CD4-positive, alpha-beta T cell treated with Interleukin-1 beta for 1 hour (primary cell): ENCODE measurements around the gene FTSJ1.
"Not testable (repeated sequence)": the region's sequence is repeated elsewhere in the genome, so short reads cannot be mapped to it uniquely, and the experiment has no call there.

Source experiments
- DNase-seq, 2 donors: peaks; one replicate each; pipeline ENCODE4 v3.0.0-alpha.2; 2020 to 2022

The FTSJ1 gene

DNA sequence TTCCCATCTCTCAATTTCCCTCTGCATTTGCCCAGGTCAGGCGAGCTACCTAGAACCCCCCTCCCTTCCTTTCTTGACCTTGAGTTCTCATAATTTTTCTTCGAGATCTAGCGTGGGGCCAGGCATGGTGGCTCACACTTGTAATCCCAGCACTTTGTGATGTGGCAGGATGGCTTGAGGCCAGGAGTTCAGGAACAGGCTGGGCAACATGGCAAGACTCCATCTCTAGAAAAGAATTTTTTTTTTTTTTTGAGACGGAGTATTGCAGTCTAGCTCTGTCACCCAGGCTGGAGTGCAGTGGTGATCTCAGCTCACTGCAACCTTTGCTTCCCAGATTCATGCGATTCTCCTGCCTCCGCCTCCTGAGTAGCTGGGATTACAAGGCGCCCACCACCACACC lies 28.3 kb downstream of the FTSJ1 start:
- DNase-seq, result no peak

DNA sequence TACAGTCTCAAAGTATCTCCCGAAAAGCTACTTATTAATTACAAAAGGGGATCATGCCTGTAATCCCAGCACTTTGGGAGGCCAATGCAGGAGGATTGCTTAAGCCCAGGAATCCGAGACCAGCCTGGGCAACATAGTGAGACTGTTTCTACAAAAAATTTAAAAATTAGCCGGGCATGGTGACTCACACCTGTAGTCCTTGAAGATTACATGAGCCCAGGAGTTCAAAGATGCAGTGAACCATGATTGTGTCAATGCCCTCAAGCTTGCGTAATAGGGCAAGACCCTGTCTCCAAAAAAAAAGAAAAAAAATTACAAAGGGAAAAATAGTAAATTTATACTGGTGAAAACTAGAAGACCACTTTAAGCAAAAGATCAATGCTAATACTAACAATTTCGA lies 29.5 kb downstream of the FTSJ1 start:
- DNase-seq, result no peak

GRCh38 chrX:48507246-48507645 lies 31.2 kb downstream of the FTSJ1 start:
- DNase-seq, result no peak

- DNase-seq, result peak; percentile 80 to 81
These were observed 32.6 kb downstream of the FTSJ1 start, which contains the start of gene PORCN for GRCh38 chrX:48508400-48509244. Gene PORCN, plus strand, starts transcription at chrX:48508992. Its CDS starts 829 bp downstream, at chrX:48509821.

DNA sequence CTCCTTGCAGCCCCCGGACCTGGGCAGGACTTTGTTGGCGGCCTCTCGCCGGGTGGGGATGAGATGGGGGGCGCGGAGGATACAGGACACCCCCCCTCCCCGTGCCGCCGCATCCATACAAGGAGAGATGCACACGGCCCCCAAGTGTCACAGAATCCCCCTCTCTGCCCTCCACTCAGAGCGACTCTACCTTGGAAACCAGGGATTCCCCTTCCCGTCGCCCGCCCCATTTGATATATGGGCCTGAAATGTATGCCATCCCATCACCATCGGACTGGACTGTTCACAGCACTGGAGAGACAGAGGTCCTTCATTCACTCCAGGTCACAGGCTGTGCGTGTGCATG lies 33.2 kb downstream of the FTSJ1 start:
- peak in 1 of 2 donors; percentile 27 for DNase-seq

DNA sequence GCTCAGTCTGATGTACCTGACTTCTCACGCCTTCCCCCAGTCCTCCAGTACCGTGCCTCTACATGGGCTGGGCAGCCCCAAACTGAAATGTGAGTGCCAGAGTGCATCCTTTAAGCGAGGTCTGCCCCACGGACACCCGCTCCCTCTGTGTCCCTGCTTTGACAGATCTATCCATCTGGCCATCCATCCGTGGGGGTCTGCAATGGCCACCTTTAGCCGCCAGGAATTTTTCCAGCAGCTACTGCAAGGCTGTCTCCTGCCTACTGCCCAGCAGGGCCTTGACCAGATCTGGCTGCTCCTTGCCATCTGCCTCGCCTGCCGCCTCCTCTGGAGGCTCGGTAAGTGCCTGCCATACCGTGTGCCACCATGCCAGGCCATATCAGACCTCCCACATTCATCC lies 33.6 kb downstream of the FTSJ1 start:
- no peak for DNase-seq

GRCh38 chrX:48511560-48511959 lies 35.6 kb downstream of the FTSJ1 start:
- DNase-seq, result no peak

GRCh38 chrX:48512371-48512935 lies 36.5 kb downstream of the FTSJ1 start:
- no peak for DNase-seq

DNA sequence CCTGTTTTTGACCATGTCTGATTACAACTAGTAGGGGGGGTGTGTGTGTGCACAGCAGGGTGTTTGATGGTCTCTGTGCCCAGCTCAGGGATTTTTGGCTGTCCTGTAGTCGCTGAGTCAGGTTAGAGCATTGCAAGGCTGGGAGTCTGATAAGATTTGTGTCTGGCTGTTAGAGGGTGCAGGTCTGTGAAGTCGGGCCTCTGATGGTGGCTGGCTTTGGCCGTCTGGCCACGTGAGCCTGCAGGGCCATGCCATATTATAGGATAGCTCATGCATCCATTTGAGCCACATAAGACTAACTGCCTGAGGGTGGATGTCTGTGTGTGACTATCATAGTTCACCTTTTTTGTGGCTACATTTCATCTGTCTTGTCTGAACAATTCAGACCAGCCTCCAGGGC lies 37.7 kb downstream of the FTSJ1 start:
- DNase-seq, result no peak

DNA sequence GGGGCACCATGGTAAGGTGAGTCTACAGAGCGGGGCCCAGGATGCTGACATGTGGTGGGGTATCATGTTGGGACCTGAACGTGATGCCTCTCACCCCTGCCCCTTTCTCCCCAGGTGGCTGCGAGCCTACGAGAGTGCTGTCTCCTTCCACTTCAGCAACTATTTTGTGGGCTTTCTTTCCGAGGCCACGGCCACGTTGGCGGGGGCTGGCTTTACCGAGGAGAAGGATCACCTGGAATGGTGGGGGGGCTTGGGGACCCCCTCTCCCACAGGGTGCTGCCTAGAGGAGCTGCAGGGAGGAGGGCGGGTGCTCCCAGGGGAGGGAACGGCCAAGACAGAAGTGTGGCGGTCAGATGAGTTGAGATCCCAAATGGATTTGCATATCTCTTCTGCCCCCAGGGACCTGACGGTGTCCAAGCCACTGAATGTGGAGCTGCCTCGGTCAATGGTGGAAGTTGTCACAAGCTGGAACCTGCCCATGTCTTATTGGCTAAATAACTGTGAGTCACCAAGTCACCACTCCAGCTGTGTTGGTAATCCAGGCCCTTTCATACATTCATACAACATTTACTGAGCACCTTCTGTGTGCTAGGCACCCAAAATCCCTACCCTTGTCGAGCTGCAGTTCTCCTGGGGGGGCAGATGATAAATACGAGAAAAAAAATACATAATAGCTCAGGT lies 38.3 kb downstream of the FTSJ1 start:
- no peak for DNase-seq

GRCh38 chrX:48514868-48515460 lies 39.0 kb downstream of the FTSJ1 start:
- DNase-seq, result no peak

DNA sequence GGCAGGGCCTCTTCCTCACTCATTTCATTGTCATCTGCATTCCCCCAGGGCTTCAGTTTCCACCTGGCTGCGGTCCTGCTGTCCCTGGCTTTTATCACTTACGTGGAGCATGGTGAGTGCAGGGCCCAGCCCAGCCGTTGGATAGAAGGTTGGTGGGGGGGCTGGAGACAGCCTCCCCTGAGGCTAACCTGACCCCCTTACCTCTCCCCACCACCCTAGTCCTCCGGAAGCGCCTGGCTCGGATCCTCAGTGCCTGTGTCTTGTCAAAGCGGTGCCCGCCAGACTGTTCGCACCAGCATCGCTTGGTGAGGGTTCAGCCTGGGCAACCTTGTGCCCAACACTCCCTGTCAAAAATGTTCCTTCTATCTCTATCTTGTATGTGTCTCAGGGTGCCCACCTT lies 39.8 kb downstream of the FTSJ1 start:
- DNase-seq, result no peak

DNA sequence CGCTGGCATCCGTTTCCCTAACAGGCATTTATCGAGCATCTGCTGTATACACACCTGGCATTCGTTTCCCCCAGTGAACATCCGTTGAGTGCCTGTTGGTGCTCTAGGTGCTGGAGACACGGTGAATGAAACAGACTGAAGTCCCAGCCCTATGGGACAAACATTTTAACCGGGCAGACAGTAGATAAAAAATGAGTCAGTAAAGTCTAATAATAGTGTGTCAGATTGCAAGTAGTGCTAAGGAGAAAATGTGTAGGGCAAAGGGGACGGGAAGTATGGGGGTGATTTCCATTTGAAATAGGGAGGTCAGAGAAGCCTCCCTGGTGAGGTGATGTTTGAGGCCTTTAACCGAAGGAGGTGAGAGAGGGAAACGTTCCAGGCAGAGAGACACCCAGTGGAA lies 40.3 kb downstream of the FTSJ1 start:
- DNase-seq, result no peak

DNA sequence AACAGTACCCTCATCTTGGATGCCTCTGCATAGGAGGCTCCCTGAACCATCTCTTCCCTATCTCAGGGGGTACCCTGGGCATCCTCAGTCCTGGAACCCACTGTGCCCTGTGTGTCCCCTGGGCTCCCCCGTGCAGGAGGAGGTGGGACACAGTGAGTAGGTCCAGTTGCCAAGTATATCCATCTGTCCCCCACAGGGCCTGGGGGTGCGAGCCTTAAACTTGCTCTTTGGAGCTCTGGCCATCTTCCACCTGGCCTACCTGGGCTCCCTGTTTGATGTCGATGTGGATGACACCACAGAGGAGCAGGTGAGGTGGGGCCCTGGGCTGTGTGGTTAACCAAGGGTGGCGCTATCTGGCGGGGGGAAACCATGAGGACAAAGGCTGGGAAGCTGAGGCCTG lies 41.0 kb downstream of the FTSJ1 start:
- no peak for DNase-seq

- DNase-seq, result not testable (repeated sequence)
These were observed 43.5 kb downstream of the FTSJ1 start for GRCh38 chrX:48519481-48519880.

GRCh38 chrX:48520455-48520854 lies 44.5 kb downstream of the FTSJ1 start:
- peak; percentile 12 to 41 for DNase-seq

DNA sequence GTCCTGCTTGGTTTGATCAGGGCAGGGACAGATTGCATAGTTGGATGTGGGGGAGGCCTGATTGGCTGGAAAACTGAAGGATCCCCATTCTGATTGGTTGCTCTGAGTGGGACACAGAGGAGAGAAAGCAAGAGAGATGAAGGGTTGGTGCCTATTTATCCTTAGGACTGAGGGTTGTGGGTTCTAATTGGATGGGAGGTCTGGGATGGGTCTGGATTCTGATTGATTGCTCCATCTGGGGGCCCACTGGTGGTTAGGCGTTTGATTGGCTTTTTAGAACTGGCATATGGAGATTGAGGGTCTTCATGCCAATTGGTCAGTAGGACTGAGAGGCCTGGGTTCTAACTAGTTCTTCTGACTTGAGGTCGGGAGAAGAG lies 45.0 kb downstream of the FTSJ1 start:
- no peak for DNase-seq

DNA sequence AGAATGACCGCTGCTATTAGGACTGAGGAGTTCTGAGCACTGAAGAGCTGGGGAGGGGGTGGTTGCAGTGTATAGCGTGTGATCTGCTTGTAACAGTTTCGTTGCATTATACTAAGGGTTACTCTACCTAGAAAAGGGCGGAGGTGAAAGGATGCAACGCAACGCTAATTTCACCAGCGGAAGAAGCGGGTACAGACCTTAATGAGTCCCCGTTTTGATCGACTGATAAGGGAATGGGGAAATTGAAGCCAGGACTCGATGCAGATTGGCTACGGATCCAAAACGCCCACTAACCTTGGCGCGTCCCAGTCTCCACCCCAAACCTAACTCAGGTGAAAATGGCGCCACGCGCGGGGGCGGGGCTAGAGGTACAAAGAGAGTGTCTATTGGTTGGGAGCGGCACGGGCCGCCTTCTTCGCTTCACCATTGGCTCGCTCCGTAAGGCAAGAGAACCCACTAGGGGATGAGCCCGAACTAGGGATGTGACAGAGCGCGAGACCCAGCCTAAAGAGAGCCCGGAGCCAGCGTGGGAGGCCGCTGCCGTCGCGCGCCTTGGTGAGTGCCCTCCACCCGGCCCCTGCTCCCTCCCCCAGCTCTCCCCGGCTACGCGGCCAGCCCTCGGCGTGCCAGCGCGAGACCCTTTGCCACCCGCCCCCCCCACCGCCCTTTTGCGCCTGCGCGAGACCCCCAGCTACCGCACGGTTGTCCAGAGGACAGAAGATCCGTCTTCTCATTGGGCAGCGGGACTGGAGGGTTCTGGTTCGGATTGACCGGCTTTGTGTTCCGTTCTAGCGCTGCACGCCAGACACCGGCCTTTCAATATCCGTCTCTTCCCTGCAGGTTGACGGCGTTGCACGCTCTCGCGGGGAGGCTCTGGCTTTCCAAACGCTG lies 45.6 kb downstream of the FTSJ1 start, which contains the start of gene EBP:
Gene EBP, plus strand, starts transcription at position 456 of the 891 bp plus-strand sequence. CDS start 1,964 bp downstream, outside the sequence.
- peak; percentile 95 to 96 for DNase-seq

DNA sequence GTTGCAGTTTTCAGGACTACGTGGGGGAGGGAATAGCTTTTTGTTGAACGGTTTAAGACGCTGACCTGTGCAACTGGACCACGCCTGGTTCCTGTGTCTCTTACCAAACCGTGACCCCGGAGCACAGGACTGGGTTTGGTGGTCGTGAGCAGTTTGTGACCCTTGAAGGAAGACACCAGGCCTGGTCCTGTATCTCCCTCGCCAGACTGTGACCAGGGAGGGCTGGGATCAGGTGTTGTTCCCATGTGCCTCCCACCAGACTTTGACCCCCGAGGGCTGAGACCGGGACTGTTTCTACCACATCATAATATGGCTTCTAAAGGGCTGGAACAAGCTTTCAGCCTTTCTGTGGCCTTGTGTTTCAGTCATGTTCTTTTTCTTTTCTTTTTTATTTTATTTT lies 46.3 kb downstream of the FTSJ1 start:
- DNase-seq, result no peak

GRCh38 chrX:48523682-48524081 lies 47.7 kb downstream of the FTSJ1 start:
- DNase-seq, result no peak

DNA sequence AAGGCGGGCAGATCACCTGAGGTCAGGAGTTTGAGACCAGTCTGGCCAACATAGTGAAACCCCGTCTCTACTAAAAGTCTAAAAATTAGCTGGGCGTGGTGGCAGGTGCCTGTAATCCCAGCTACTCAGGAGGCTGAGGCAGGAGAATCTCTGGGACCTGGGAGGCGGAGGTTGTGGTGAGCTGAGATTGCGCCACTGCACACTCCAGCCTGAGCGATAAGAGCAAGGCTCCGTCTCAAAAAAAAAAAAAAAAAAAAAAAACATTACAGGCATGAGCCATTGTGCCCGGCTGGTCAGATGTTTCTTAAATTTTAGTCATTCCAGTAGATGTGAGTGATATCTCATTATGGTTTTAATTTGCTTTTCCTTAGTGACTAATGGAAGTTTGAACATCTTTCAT lies 49.9 kb downstream of the FTSJ1 start:
- not testable (repeated sequence) for DNase-seq

DNA sequence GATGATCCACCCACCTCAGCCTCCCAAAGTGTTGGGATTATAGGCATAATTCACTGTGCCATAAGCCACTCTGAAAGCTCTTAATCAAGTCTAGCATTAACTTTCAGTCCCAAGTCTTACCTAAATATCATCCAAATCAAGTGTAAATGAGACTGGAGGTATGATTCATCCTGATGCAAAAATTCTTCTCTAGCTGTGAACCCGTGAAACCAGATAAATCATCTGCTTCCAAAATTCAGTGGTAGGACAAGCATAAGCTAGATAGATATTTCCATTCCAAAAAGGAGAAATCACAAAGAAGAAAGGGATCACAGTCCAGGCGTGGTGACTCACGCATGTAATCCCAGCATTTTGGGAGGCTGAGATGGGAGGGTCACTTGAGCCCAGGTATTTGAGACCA lies 54.7 kb downstream of the FTSJ1 start:
- DNase-seq, result no peak
